ENCODE results near the gene ZSCAN23. TPM values are rescaled to one million over a fixed set of nuclear protein-coding genes. Genes with fewer than 3 reads are reported as not detected.

The ZSCAN23 gene
- total RNA-seq, 6 experiments from 2014 or later, result 0.25 to 0.73 (median 0.43) TPM; not detected in 1

DNA sequence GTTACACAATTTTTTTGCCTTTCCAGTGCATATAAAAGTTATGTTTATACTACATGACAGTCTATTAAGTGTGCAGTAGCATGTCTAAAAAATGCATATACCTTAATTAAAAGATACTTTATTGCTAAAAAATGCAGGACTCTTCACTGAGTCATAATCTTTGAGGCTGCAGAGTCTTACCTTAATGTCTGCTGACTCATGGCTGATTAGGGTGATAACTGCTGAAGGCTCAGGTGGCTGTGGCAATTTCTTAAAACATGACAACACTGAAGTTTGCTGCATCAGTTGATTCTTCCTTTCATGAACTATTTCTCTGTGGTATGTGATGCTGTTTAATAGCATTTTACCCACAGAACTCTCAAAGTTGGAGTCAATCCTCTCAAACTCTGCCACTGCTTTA, 19.1 kb downstream of the ZSCAN23 start:
- TF ChIP-seq, protein P1, sequence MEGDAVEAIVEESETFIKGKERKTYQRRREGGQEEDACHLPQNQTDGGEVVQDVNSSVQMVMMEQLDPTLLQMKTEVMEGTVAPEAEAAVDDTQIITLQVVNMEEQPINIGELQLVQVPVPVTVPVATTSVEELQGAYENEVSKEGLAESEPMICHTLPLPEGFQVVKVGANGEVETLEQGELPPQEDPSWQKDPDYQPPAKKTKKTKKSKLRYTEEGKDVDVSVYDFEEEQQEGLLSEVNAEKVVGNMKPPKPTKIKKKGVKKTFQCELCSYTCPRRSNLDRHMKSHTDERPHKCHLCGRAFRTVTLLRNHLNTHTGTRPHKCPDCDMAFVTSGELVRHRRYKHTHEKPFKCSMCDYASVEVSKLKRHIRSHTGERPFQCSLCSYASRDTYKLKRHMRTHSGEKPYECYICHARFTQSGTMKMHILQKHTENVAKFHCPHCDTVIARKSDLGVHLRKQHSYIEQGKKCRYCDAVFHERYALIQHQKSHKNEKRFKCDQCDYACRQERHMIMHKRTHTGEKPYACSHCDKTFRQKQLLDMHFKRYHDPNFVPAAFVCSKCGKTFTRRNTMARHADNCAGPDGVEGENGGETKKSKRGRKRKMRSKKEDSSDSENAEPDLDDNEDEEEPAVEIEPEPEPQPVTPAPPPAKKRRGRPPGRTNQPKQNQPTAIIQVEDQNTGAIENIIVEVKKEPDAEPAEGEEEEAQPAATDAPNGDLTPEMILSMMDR (IDR thresholded peaks at IDR 0.05), result no peak
- no peak for TF ChIP-seq POLR2A (IDR thresholded peaks at IDR 0.05)
- DNase-seq (no peak), ATAC-seq (no peak)
- H3K27me3 ChIP-seq, result no peaks in the 10 kb centered on the region
- H3K36me3 ChIP-seq, result no peaks in the 10 kb centered on the region
- H3K4me3 ChIP-seq, result no peak overlapping the region
- H3K9me3 ChIP-seq, result no peaks in the 10 kb centered on the region
- H3K4me1 ChIP-seq, result no peaks in the 10 kb centered on the region
- intact Hi-C loops (cut with DNase I), result no loop called here
- no peak overlapping the region for H3K27ac ChIP-seq

DNA sequence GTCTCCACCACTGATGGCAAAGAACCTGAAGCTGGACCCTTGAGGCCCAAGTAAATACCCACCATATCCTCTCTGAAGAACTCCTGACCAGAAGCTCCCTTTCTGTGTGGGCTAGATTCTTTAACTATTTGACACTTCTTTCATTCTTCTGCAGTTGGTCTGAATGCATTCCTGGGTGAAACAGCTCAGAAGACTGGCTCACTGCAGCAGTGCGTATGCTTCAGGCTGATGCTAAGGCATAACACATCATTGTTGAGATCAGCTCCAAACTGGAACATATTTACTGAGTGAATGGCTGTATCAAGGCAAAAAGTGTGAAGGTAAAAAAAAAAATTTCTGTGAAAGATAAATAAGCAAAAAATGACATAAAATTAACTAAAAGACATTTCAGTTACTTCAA, 19.7 kb downstream of the ZSCAN23 start:
- 100% methylated on average over 1 of the region's 1 CpG for WGBS (ENCODE audit: insufficient coverage, low coverage, low lambda C conversion rate, missing lambda C conversion rate)
- no peak for DNase-seq
- TF ChIP-seq POLR2A (IDR thresholded peaks at IDR 0.05), result no peak
- TF ChIP-seq, protein P1 (IDR thresholded peaks at IDR 0.05), result no peak
- intact Hi-C loops (cut with DNase I), result no loop called here
- ATAC-seq, result no peak
- no peak overlapping the region for H3K4me3 ChIP-seq
- no peaks in the 10 kb centered on the region for H3K4me1 ChIP-seq
- H3K9me3 ChIP-seq, result no peaks in the 10 kb centered on the region
- H3K27me3 ChIP-seq, result no peaks in the 10 kb centered on the region
- no peak overlapping the region for H3K27ac ChIP-seq
- no peaks in the 10 kb centered on the region for H3K36me3 ChIP-seq

DNA sequence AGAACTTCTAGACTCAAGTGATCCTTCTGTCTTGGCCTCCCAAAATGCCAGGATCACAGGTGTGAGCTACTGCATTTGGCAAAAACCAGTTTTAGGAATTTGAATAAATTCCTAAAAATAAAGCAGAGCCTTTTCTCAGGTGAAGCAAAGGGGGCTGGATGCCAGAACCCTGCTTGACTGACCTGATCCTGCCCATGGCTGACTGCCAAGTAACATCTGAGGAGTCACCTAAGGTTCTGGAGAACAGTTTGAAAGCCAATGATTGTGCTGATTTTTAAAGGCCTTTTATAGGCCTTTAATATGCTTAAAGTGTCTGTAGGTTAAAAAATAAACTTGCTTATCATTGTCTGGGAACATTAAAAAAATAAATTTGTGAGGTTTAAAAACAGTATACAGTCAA, 29.6 kb downstream of the ZSCAN23 start:
- Histone ChIP-seq H3K4me1 (no peaks in the 10 kb centered on the region), H3K9me3 (no peaks in the 10 kb centered on the region), H3K36me3 (no peaks in the 10 kb centered on the region)

DNA sequence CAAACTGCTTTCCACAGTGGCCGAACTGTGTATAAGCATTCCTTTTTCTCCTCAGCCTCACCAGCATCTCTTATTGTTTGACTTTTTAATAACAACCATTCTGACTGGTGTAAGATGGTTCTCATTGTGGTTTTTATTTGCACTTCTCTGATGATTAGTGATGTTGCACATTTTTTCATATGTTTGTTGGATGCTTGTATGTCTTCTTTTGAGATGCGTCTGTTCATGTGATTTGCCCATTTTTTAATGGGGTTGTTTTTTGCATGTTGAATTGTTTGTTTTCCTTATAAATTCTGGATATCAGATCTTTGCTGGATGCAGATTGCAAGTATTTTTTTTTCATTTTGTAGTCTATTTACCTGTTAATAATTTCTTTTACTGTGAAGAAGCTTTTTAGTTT, 32.5 kb downstream of the ZSCAN23 start:
- no peak overlapping the region for H3K4me3 ChIP-seq
- TF ChIP-seq POLR2A (IDR thresholded peaks at IDR 0.05), result no peak
- 92% methylated on average over 2 of the region's 2 CpGs for WGBS (ENCODE audit: insufficient coverage, low coverage, low lambda C conversion rate, missing lambda C conversion rate)
- H3K27ac ChIP-seq, result no peak overlapping the region
- no peaks in the 10 kb centered on the region for H3K27me3 ChIP-seq
- no peaks in the 10 kb centered on the region for H3K9me3 ChIP-seq
- intact Hi-C loops (cut with DNase I), result no loop called here
- no peaks in the 10 kb centered on the region for H3K36me3 ChIP-seq
- no peak for ATAC-seq
- DNase-seq, result no peak
- H3K4me1 ChIP-seq, result no peaks in the 10 kb centered on the region

More for the DNA sequence above, 29.6 kb downstream of the ZSCAN23 start:
- no peak overlapping the region for H3K4me3 ChIP-seq
- intact Hi-C loops (cut with DNase I), result no loop called here
- H3K27me3 ChIP-seq, result no peaks in the 10 kb centered on the region
- no peak overlapping the region for H3K27ac ChIP-seq
- TF ChIP-seq, protein P1 (IDR thresholded peaks at IDR 0.05), result no peak
- TF ChIP-seq POLR2A (IDR thresholded peaks at IDR 0.05), result no peak
- ATAC-seq (no peak), DNase-seq (no peak)

DNA sequence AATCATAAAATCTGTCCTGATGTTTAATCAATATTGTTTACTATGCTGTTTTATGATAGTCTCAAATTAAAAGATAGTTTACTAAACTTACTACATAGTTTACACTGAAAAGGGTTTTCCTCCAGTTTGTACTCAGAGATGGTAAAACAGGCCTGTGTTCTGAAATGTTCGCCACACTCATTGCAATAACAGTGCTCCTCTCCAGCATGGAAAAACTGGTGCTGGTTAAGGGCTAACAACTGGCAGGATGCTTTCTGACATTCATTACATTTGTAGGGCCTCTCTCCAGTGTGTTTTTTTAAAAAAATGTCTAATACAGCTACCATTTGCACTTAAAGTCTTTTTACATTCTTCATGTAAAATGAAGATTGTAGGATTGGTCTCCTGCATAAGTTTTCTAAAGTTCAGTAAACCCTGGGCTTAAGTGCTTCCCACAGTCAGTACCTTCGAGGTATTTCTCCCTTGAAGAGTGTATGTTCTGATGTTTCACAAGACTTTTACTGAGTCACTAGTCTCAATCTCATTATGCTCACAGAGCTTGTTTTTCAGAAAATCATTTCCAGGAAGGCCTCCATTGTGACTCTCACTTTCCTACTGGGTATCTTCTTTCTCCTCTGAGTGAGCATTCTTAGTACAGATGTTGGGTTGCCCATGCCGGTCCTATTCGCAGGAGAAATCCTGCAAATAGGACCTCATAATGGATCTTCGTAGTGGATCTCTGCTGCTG, 35.1 kb downstream of the ZSCAN23 start:
- ATAC-seq, result no peak
- H3K36me3 ChIP-seq, result no peaks in the 10 kb centered on the region
- H3K27ac ChIP-seq, result no peak overlapping the region
- WGBS (ENCODE audit: insufficient coverage, low coverage, low lambda C conversion rate, missing lambda C conversion rate), result 63% methylated on average over 5 of the region's 5 CpGs
- intact Hi-C loops (cut with DNase I), result no loop called here
- no peaks in the 10 kb centered on the region for H3K27me3 ChIP-seq
- TF ChIP-seq, protein P1 (IDR thresholded peaks at IDR 0.05), result no peak
- TF ChIP-seq POLR2A (IDR thresholded peaks at IDR 0.05), result no peak
- DNase-seq, result no peak
- H3K4me1 ChIP-seq, result no peaks in the 10 kb centered on the region
- H3K9me3 ChIP-seq, result no peaks in the 10 kb centered on the region
- no peak overlapping the region for H3K4me3 ChIP-seq

Data from right lobe of liver (tissue), 6 donors.